NB4 (cell line): ENCODE measurements around the gene EMX2.

Experiments
- CTCF ChIP-seq: IDR thresholded peaks from one replicate; pipeline ENCODE4 v1.5.1; 2012; ENCODE audit warnings: low read depth, low read length
- MAX ChIP-seq: IDR thresholded peaks from 2 replicates; pipeline ENCODE4 v1.6.1; 2011; ENCODE audit warnings: low read depth, low read length
- MYC ChIP-seq: IDR thresholded peaks from 2 replicates; pipeline ENCODE4 v1.6.1; 2011; ENCODE audit warnings: low read depth, low read length
- POLR2A ChIP-seq: IDR thresholded peaks from 2 replicates; pipeline ENCODE4 v1.6.1; 2011; ENCODE audit warnings: mild to moderate bottlenecking; ENCODE audit not compliant: insufficient read length; ENCODE audit errors: extremely low read depth

- TF ChIP-seq POLR2A: no peak
- no peak for TF ChIP-seq CTCF
- TF ChIP-seq MYC: no peak
- TF ChIP-seq MAX: no peak
Observed at GRCh38 chr10:117519879-117520278, 22.7 kb upstream of the EMX2 start.
